ENCODE measurements around the gene ARSK. TPM values are rescaled to one million over a fixed set of nuclear protein-coding genes. Genes with fewer than 3 reads are reported as not detected.

ARSK gene
- total and polyA plus RNA-seq, 10 of the 15 experiments (the other 5 are each of a cell fraction or from before 2014, with no cell fraction given): 1.6 to 9.5 (median 5.8) TPM

DNA sequence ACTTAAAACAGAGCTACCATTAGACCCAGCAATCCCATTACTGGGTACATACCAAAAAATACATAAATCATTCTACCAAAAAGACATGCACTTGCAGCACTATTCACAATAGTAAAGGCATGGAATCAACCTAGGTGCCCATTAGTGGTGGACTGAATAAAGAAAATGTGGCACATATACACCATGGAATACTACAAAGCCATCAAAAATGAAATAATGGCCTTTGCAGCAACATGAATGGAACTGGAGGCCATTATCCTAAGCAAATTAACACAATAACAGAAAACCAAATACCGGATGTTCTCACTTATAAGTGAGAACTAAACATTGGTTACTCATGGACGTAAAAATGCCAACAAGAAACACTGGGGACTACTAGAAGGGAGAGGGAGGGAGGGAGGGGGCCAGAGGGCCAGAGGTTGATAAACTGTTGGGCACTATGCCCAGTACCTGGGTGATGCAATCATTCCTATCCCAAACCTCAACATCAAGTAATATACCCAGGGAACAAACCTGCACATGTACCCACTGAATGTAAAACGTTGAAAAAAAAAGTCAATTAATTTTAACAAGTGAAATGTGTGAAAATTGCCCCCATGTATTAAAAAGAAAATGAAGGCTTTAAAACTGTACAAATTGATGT lies 40.5 kb downstream of the ARSK start:
- no peaks in the 10 kb centered on the region for H3K79me2 ChIP-seq (ENCODE audit: control insufficient read depth, insufficient read depth, low read length)
- no peaks in the 10 kb centered on the region for H3K27me3 ChIP-seq (replicated peaks in 1 of 2; ENCODE audit: control insufficient read depth in 2 of 2, insufficient read depth in 2 of 2, low read length in 1 of 2)
- ChIA-PET SMC1A (ENCODE audit: uncharacterized antibody, unreplicated experiment) (no interaction called here), RAD21 (ENCODE audit: unreplicated experiment) (no interaction called here), POLR2A (no interaction called here), CTCF (interaction anchor here (1.0 kb wide), 1 partner anchor 28 kb away, joined by 4 read pairs; no protein-coding TSS in a partner anchor)
- DNase-seq (ENCODE audit: low read depth, low spot score) (no peak), ATAC-seq (no peak), FAIRE-seq (no peak)
- no peak overlapping the region for H2AFZ ChIP-seq (ENCODE audit: control insufficient read depth, low read depth, low read length)
- TF ChIP-seq CBX5 (IDR thresholded peaks at IDR 0.05; ENCODE audit: low read depth): no peak
- TF ChIP-seq, protein P1, sequence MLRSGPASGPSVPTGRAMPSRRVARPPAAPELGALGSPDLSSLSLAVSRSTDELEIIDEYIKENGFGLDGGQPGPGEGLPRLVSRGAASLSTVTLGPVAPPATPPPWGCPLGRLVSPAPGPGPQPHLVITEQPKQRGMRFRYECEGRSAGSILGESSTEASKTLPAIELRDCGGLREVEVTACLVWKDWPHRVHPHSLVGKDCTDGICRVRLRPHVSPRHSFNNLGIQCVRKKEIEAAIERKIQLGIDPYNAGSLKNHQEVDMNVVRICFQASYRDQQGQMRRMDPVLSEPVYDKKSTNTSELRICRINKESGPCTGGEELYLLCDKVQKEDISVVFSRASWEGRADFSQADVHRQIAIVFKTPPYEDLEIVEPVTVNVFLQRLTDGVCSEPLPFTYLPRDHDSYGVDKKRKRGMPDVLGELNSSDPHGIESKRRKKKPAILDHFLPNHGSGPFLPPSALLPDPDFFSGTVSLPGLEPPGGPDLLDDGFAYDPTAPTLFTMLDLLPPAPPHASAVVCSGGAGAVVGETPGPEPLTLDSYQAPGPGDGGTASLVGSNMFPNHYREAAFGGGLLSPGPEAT (IDR thresholded peaks at IDR 0.05; ENCODE audit: low read depth): no peak
- no peak for TF ChIP-seq JUND (IDR thresholded peaks at IDR 0.05; ENCODE audit: low read depth, low read length)
- no peak for TF ChIP-seq ZNF217 (IDR thresholded peaks at IDR 0.05)
- TF ChIP-seq, protein P2, sequence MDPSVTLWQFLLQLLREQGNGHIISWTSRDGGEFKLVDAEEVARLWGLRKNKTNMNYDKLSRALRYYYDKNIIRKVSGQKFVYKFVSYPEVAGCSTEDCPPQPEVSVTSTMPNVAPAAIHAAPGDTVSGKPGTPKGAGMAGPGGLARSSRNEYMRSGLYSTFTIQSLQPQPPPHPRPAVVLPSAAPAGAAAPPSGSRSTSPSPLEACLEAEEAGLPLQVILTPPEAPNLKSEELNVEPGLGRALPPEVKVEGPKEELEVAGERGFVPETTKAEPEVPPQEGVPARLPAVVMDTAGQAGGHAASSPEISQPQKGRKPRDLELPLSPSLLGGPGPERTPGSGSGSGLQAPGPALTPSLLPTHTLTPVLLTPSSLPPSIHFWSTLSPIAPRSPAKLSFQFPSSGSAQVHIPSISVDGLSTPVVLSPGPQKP (IDR thresholded peaks at IDR 0.05; ENCODE audit: low read depth, low read length): no peak
- no peak for TF ChIP-seq NBN (IDR thresholded peaks at IDR 0.05)
- no peak for TF ChIP-seq ZNF274 (IDR thresholded peaks at IDR 0.05; ENCODE audit: insufficient read depth, insufficient read length)
- TF ChIP-seq, protein P3, sequence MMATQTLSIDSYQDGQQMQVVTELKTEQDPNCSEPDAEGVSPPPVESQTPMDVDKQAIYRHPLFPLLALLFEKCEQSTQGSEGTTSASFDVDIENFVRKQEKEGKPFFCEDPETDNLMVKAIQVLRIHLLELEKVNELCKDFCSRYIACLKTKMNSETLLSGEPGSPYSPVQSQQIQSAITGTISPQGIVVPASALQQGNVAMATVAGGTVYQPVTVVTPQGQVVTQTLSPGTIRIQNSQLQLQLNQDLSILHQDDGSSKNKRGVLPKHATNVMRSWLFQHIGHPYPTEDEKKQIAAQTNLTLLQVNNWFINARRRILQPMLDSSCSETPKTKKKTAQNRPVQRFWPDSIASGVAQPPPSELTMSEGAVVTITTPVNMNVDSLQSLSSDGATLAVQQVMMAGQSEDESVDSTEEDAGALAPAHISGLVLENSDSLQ (IDR thresholded peaks at IDR 0.05): no peak
- TF ChIP-seq, protein P4, sequence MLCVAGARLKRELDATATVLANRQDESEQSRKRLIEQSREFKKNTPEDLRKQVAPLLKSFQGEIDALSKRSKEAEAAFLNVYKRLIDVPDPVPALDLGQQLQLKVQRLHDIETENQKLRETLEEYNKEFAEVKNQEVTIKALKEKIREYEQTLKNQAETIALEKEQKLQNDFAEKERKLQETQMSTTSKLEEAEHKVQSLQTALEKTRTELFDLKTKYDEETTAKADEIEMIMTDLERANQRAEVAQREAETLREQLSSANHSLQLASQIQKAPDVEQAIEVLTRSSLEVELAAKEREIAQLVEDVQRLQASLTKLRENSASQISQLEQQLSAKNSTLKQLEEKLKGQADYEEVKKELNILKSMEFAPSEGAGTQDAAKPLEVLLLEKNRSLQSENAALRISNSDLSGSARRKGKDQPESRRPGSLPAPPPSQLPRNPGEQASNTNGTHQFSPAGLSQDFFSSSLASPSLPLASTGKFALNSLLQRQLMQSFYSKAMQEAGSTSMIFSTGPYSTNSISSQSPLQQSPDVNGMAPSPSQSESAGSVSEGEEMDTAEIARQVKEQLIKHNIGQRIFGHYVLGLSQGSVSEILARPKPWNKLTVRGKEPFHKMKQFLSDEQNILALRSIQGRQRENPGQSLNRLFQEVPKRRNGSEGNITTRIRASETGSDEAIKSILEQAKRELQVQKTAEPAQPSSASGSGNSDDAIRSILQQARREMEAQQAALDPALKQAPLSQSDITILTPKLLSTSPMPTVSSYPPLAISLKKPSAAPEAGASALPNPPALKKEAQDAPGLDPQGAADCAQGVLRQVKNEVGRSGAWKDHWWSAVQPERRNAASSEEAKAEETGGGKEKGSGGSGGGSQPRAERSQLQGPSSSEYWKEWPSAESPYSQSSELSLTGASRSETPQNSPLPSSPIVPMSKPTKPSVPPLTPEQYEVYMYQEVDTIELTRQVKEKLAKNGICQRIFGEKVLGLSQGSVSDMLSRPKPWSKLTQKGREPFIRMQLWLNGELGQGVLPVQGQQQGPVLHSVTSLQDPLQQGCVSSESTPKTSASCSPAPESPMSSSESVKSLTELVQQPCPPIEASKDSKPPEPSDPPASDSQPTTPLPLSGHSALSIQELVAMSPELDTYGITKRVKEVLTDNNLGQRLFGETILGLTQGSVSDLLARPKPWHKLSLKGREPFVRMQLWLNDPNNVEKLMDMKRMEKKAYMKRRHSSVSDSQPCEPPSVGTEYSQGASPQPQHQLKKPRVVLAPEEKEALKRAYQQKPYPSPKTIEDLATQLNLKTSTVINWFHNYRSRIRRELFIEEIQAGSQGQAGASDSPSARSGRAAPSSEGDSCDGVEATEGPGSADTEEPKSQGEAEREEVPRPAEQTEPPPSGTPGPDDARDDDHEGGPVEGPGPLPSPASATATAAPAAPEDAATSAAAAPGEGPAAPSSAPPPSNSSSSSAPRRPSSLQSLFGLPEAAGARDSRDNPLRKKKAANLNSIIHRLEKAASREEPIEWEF (IDR thresholded peaks at IDR 0.05; ENCODE audit: insufficient replicate concordance, low read depth, low read length): no peak
- no peak for TF ChIP-seq BCL11A (IDR thresholded peaks at IDR 0.05; ENCODE audit: low read depth, low read length)
- TF ChIP-seq POU2F2 (IDR thresholded peaks at IDR 0.05; ENCODE audit: borderline replicate concordance, low read depth, low read length): no peak
- no peak for TF ChIP-seq BRCA1 (IDR thresholded peaks at IDR 0.05; ENCODE audit: low read depth, low read length)
- no peaks in the 10 kb centered on the region for H3K36me3 ChIP-seq (ENCODE audit: control insufficient read depth in 2 of 2, insufficient read depth in 2 of 2, low read length in 1 of 2)
- no peak overlapping the region for H3K27ac ChIP-seq (ENCODE audit: control insufficient read depth, insufficient read depth)
- no peaks in the 10 kb centered on the region for H3K9me3 ChIP-seq (replicated peaks; ENCODE audit: control insufficient read depth, insufficient read depth, low read length)
- H3K9ac ChIP-seq (ENCODE audit: control insufficient read depth, insufficient read depth, low read length): no peak overlapping the region
- no peak overlapping the region for H3K4me2 ChIP-seq (ENCODE audit: control insufficient read depth, insufficient read depth)
- no TSS peak for BruUV-seq (replicated peaks)
- in situ Hi-C loops (cut with MboI) (no loop called here), intact Hi-C loops (cut with micrococcal nuclease; ENCODE audit: unreplicated experiment) (no loop called here)
- WGBS (ENCODE audit: insufficient coverage, insufficient replicate concordance, low lambda C conversion rate, missing lambda C conversion rate): 99% methylated on average over 3 of the region's 3 CpGs
- H3K4me1 ChIP-seq (ENCODE audit: control insufficient read depth, insufficient read depth, low read length): peaks cover 10% of the 10 kb centered on the region
- H3K4me3 ChIP-seq: no peak overlapping the region
- no peaks in the 10 kb centered on the region for H4K20me1 ChIP-seq (ENCODE audit: control insufficient read depth, insufficient read depth)

All from GM12878 (cell line).